NCI-H1694 (cell line): Measurements from ENCODE around the gene ZNF410.
A peak's percentile ranks its signal among the peaks of the same experiment; 100 is the strongest.
"Not testable (repeated sequence)": the region's sequence is repeated elsewhere in the genome, so short reads cannot be mapped to it uniquely, and the experiment has no call there.

ENCODE experiments used
- DNase-seq: peaks from one replicate; lab custom pipeline; 2025; lab: John Stamatoyannopoulos, UW

Gene ZNF410, protein sequence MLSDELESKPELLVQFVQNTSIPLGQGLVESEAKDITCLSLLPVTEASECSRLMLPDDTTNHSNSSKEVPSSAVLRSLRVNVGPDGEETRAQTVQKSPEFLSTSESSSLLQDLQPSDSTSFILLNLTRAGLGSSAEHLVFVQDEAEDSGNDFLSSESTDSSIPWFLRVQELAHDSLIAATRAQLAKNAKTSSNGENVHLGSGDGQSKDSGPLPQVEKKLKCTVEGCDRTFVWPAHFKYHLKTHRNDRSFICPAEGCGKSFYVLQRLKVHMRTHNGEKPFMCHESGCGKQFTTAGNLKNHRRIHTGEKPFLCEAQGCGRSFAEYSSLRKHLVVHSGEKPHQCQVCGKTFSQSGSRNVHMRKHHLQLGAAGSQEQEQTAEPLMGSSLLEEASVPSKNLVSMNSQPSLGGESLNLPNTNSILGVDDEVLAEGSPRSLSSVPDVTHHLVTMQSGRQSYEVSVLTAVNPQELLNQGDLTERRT

DNA sequence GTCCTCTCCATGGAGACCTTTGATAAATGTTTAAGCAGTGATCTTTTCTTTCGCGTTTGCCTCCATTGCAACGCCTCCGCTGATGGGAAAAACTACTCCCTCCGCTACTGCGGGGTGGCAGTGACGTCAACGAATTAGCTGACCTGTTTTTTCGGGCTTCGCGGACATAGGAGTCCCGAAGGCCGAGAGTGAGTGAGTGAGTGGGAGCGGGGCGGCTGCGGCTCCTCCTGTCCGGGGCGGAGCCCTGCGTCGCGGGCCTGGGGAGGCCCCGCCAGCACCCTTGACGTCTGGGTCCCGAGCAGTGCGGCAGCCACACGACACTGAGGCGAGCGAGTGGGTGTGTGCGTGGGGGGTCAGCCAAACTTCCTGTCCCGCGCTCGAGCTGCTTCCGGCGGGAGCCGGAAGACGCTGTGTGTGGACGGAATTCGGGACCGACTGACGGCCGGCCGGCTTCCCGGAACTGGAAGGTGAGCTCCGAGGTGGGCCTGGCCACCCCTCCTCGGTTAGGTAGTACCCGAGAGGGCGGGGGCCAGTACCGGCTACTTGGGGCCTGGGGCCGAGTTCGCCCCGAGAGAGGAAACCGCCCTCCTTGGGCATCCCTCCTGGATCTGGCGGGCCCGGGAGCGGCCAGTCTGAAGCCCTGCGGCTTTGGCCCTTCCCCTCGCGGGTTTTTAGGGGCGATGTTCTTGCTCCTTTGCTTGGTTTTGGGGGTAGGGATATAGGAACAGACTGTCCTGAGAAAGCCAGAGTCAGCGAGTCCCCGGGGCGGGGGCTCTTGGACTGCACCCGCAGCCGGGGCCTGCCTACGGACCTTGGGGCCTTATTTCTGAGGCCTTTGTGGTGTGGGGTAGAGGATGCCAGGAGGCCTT lies at the start of gene ZNF410:
TSS of gene ZNF410 (plus strand) at position 411 of the 869 bp plus-strand sequence. CDS start 5,317 bp downstream, outside the sequence.
- peak; percentile 91 for DNase-seq

DNA sequence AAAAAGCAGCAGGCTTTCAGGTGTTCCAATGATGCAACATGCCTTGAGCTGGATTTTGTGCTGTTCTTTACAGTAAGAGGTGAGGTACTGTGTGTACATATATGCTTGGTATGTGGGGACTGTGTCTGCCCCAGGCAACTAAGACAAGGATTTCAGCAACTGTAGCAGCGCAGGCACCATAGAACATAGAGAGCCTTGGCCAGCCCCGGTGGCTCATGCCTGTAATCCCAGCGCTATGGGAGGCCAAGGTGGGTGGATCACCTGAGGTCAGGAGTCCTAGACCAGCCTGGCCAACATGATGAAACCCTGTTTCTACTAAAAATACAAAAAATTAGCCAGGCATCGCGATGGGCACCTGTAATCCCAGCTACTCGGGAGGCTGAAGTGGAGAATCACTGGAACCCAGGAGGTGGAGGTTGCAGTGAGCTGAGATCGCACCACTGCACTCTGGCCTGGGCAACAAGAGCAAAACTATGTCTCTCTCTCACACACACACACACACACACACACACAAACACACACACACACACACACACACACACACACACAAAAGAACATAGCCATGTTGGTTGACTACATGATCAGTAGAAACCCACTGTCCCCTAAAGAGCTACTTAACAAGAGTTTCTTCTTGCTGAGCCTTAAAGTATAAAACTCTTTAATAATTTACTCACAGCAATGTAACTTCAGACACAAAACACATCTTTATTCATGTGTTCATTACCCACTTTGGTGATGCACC lies 48.2 kb upstream of the ZNF410 start:
- not testable (repeated sequence) for DNase-seq

DNA sequence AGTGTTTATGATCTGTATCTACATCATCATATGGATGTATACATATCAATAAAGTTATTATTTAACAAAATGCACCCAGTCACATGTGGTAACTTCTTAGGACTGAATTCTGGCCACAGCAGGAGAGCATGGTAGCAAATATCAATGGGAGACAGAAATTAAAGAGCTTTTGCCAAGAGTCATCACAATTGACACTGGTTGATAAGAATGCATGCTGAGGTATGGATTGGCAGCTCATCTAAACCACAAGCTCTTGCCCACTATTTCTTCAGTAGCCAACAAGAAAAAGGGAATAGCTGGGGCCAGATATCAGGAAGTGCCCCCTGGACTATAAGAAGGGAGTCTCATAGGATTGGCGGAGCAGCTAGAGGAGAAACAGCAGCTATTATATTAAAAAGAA lies 44.5 kb upstream of the ZNF410 start:
- no peak for DNase-seq

DNA sequence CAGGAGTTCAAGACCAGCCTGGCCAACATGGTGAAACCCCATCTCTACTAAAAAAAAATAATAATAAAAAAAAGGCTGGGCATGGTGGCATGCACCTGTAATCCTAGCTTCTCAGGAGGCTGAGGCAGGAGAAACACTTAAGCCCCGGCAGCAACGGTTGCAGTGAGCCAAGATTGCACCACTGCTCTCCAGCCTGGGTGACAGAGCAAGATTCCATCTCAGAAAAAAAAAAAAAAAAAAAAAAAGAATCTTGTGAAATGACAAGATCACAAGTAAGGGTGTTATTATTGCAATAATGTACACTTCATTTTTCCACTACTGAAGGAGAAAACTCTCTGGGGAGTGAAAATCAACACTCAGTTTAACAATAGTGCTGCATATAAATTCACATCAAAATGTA lies 43.8 kb upstream of the ZNF410 start:
- no peak for DNase-seq

DNA sequence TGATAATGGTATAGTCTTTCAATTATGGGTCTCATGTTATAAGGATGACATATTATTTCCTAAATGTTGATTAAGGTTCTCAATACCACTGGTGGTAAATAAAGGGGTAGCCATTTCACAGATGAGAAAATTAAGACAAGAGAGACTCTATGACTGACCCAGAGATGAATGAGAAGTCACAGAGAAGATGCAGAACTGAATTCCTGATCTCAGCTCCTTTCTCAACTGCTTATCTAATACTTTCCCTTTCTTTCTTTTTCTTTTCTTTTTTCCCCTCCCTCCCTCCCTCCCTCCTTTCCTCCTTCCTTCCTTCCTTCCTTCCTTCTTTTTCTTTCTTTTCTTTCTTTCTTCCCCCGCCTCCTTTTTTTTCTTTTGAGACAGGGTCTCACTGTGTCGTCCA lies 43.4 kb upstream of the ZNF410 start:
- DNase-seq = no peak

DNA sequence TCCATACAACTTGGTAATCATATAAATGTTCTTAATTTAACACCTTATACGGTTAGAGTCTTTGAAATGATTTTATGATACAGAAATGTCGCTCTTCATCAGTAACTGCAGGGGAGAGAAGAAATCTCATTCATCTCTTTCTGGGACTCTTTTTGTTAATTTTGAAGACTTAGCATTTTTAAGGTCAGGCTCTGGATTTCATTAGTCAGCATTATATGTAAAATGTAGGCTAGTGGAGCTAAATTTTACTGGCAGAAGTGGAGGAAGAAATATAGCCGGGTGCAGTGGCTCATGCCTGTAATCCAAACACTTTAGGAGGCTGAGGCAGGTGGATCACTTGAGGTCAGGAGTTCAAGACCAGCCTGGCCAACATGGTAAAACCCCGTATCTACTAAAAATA lies 39.7 kb upstream of the ZNF410 start:
- no peak for DNase-seq

DNA sequence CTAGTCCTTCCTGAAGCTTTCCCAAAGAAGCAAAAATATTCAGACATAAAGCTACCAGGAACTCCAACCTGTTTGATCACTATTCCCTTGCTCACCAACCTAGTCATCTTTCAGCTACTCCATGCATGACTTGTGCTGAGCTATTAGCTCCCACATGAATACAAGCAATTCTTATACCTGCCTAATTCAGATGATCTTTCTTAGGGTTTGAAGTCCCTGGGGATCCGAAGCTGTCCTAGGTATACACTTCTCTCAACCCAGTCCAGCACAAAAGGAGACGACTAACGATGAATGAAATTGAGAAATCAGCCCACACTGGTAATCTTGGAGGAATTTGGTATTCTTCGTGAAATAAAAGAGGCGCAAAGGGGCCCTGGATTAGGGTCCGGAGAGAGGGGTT lies 35.7 kb upstream of the ZNF410 start:
- DNase-seq = no peak

DNA sequence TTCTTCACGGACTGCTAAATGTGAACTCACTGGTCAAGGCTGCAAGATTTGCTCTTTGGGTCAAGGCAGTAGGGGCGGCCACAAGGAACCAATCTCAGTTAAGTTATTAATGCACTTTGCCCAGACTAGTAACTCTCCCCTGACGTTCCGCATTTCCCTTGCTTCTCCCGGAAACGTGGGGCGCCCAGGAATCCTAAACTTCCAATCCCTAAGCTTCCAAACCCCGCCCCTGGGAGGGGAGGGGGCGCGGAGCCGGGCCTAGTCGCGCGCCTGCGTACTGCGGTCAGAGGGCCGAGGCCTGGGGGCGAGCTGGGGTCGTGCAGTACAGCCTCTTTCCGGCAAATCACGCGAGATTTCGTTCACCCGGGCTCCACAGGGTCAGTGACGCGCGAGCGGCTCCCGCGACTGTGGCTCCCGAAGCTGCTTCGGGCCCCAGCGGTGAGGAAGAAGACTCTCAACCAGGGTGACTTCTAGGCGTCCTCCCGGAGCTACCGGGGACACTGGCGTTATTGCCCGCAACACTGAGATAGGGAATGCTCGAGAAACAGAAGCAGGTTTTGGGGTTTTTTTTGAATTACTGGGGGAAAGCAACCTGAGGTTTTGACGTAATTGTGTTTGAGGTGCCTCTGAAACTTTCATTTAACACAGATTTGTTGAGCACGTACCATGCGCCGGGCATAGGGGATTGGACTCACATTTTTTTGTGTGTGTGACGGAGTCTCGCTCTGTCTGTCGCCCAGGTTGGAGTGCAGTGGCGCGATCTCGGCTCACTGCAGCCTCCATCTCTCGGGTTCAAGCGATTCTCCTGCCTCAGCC lies 34.9 kb upstream of the ZNF410 start, which contains the start of gene PTGR2:
TSS of gene PTGR2 (plus strand) at position 265 of the 816 bp plus-strand sequence. CDS start 7,032 bp downstream, outside the sequence.
- peak; percentile 98 for DNase-seq

DNA sequence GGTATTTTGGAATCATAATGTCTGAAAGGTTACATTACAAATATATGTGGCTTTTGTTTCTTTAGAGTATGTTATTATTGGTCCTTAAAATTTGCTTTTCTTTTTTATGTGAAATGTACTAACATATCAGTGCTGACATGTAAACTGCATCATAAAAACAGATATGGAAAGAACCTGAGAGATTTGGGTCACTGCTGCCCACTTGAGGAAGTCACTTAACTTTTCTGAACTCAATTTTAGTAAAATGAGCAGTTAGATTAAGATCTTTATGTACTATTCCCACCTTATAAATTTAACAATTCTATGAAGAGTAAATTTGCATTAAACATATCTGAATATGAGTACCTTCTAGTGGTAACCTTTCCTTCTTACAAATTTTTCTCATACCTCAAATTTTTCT lies 27.5 kb upstream of the ZNF410 start:
- no peak for DNase-seq

DNA sequence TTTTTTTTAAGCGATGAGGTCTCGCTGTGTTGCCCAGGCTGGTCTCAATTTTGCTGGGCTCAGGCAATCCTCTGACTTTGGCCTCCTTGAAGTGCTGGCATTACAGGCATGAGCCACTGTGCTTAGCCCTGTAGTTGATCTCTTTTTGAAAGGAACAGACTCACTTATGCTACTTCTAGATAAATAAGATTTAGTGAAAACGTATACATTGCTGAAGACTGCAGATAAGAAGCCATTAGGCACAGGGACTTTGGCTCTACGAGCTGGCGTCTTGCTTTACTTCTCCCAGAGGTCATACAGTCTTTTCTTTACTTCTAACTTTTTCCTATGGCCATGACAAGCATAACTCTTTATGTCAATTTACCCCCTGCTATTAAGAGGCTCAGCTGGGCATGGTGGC lies 25.6 kb upstream of the ZNF410 start:
- no peak for DNase-seq

DNA sequence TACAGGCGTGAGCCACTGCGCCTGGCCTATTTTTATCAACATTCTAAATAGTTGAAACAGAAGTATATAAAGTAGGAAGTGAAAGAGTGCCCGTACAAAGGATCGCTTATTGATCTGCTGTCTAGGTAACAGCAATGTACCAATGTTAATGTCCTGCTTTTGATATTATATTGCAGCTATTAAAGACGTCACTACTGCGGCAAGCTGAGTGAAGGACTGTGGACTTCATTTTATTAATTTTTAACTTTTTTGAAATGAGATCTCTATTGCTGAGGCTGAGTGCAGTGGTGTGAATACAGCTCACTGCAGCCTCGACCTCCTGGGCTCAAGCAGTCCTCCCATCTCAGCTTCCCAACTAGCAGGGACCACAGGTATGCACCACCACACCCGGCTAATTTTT lies 24.2 kb upstream of the ZNF410 start:
- no peak for DNase-seq

DNA sequence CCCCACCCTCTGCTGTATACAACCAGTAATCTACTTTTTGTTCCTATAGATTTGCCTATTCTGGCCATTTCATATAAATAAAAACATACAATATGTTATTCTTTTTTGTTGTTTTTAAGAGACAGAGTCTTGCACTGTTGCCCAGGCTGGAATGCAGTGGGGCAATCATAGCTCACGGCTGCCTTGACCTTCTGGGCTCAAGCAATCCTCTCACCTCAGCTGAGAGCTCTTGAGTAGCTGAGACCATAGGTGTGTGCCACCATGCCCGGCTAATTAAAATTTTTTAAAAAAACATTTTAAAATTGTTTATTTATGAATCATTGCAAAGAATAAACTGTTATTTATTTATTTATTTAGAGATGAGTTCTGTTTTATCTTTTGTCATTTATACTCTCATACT lies 23.4 kb upstream of the ZNF410 start:
- DNase-seq = no peak

DNA sequence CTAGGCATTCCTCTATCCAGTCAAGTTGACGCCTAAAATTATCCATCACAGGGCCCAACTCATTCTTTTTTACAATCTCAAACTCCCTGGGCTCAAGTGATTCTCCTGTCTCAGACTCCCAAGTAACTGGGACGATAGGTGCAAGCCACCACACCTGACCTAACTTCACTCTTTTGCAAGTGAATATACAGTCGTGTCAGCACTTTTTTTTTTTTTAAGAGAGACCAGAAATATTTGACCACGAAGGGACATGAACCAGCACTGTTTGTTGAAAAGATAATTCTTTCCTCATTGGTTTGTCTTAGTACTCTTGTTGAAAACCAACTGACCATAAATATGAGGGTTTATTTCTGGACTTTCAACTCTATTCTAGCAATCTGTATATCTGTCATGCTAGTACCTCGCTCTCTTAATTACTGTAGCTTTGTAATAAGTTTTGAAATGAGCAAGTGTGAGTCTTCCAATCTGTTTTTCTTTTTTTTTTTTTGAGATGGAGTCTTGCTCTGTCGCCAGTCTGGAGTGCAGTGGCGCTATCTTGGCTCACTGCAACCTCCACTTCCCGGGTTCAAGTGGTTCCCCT lies 21.0 kb upstream of the ZNF410 start:
- DNase-seq = no peak

DNA sequence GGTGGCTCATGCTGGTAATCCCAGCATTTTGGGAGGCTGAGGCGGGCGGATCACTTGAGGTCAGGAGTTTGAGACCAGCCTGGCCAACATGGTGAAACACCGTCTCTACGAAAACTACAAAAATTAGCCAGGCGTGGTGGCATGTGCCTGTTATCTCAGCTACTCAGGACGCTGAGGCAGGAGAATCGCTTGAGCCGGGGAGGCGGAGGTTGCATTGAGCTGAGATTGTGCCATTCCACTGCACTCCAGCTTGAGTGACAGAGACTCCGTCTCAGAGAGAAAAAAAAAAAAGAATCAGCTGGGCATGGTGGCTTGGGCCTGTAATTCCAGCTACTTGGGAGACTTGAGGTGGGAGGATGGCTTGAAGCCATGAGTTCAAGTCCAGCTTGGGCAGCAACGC lies 16.9 kb upstream of the ZNF410 start:
- DNase-seq = not testable (repeated sequence)

DNA sequence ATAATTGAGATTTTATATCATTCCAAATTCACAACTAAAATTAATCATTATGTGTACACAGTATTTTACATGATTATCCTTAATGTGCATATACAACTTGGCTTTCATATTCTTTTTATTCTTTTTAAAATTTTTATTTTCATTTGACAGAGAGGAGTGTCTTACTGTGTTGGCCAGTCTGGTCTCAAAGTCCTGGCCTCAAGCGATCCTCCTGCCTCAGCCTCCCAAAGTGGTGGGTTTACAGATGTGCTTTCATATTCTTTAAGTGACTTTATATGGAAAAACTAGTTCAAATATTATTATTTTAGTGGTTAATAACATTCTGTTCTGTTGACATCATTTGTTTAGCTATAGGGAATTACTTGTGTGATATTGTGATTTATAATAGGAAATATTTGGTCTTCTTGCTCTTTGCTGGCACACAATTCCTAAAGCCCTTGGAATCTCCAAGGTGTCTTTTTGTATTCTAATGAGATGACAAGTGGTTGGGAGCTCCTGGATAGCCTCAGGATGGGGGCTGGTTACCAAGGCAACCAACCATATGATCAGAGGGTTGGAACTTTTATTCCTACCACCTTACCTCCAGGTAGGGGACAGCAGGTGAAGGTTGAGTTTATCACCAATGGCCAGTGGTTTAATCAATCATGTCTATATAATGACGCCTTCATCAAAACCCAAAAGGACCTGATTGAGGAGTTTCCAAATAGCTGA lies 16.0 kb upstream of the ZNF410 start:
- DNase-seq = no peak

DNA sequence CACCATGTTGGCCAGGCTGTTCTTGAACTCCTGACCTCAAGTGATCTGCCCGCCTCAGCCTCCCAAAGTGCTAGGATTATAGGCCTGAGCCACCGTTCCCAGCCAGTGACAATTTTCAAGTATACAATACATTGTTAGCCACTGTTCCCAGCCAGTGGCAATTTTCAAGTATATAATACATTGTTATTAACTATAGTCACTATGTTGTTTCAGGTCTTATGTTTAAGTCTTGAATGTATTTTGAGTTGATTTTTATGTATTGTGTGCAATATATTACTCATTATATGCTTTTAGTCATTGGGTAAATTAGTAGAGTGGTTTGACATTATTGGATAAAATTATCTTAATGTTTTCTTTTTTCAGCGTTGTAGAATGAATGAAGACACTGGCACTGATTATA lies 13.0 kb upstream of the ZNF410 start:
- DNase-seq = no peak

DNA sequence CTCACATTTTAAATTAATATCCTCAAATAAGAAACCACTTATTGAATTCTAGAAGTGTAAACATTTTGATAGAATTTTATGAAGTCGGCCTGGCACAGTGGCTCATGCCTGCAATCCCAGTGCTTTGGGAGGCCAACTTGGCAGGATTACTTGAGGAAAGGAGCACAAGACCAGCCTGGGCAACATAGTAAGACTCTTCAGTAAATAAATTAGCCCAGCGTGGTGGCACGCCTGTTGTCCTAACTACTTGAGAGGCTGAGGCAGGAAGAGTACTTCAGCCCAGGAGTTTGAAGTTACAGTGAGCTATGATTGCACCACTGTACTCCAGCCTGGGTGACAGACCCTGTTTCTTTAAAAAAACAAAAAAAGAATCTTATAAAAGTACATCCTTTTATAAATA lies 8.9 kb upstream of the ZNF410 start:
- no peak for DNase-seq

DNA sequence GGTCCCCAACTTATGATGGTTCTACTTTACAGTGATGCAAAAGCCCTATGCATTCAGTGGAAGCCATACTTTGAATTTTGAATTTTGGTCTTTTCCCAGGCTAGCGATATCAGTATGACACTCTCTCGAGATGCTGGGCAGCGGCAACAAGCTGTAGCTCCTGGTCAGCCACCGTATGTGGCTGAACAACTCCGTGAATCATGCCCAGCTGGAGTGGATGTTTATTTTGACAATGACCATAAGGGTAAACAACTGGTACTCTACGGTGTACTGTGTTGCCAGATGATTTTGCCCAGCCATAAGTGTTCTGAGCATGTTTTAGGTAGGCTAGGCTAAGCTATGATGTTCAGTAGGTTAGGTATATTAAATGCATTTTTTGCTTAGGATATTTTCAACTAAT lies 8.2 kb upstream of the ZNF410 start:
- no peak for DNase-seq

DNA sequence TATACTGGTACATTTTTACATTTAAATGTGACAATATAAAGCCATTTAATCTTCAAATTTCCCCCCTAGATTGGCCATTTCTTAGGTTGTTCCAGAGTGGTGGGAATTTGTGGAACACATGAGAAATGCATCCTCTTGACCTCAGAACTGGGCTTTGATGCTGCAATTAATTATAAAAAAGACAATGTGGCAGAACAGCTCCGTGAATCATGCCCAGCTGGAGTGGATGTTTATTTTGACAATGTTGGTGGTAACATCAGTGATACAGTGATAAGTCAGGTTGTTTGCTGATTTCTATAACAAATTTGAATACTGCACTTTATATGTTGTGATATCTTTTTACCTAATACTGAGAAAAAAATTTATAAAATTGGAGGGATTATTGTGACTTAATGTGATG lies 7.6 kb upstream of the ZNF410 start:
- no peak for DNase-seq

DNA sequence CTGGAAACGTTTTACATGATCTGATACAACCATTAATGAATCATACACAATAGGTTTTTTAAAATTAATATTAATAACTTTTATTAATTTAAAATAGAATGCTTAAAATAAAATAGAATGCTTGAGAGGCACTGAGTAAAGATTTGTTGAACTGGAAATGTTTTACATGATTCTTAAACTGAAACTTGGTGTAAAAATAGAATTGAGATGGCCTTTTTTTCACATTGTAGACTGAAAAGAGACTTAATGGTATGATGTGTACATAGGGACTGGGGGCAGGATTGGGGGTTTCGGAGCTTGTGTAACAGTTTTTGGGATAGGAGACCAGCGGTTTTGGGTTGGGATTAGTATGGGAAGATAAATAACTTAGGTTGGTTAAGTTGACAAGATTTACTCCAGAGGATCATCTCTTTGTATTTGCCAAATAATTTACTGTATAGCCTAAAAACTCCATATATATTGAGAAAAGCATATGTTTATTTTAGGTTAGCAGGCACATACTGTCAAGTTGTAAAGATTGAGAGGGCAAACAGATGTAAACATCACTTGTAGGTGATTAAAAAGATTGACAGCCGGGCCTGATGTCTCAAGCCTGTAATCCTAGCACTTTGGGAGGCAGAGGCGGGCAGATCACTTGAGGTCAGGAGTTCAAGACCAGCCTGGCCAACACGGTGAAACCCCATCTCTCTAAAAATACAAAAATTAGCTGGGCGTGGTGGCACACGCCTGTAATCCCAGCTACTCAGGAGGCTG lies 2.0 kb upstream of the ZNF410 start:
- DNase-seq = no peak
